Testis (tissue), 3 donors: ENCODE data around the gene THSD4. TPM values are rescaled to one million over a fixed set of nuclear protein-coding genes. Genes with fewer than 3 reads are reported as not detected.
A peak's percentile ranks its signal among the peaks of the same experiment; 100 is the strongest.

Experiments
- DNase-seq: peaks from one replicate; pipeline ENCODE4 v3.0.0-alpha.2; 2019
- H3K27ac ChIP-seq, 2 donors: fragments of 200-600 bp; sonication (generic); one replicate each; pipeline ENCODE4 v1.5.1; 2019
- H3K27me3 ChIP-seq: fragments of 200-600 bp; sonication (generic); one replicate; pipeline ENCODE4 v1.5.1; 2019
- H3K36me3 ChIP-seq: fragments of 200-600 bp; sonication (generic); one replicate; pipeline ENCODE4 v1.5.1; 2017; ENCODE audit warnings: low read depth; ENCODE audit errors: missing control alignments
- H3K4me1 ChIP-seq: fragments of 200-600 bp; sonication (generic); one replicate; pipeline ENCODE4 v1.5.1; 2019
- H3K4me3 ChIP-seq, 2 donors: fragments of 200-600 bp; sonication (generic); one replicate each; pipeline ENCODE4 v1.5.1; 2017 to 2019
- H3K9me3 ChIP-seq: fragments of 200-600 bp; sonication (generic); one replicate; pipeline ENCODE4 v1.5.1; 2017
- CTCF ChIP-seq, 3 experiments: fragments of 450-650 bp in 2 of 3; fragments of 200-600 bp in 1 of 3; sonication (generic) in 1 of 3; IDR thresholded peaks; one replicate each; pipeline ENCODE4 v1.5.1; 2016 to 2019; ENCODE audit warnings: antibody characterized with exemption in 3 of 3, mild to moderate bottlenecking in 2 of 3, moderate library complexity in 1 of 3
- POLR2A ChIP-seq: fragments of 450-650 bp; IDR thresholded peaks from one replicate; pipeline ENCODE4 v1.6.1; 2017; ENCODE audit warnings: antibody characterized with exemption, mild to moderate bottlenecking, moderate library complexity
- WGBS, 2 donors: methylation state at CpG; one replicate each; pipeline ENCODE4 v1.1.5; 2018; 5-methylcytosine and 5-hydroxymethylcytosine counted together
- intact Hi-C: fragments of 100-400 bp; cut with DNase I; formaldehyde crosslinking; loops from one replicate; pipeline ENCODE4 v1.15.1; 2023; ENCODE audit warnings: low total_unique reads
- polyA plus RNA-seq: library from polyadenylated mRNA; stranded (reverse); fragments of 350-450 nt; fragmentation: Illumina TruSeq; extraction: RNeasy Lipid Tissue Mini Kit (QIAGEN cat#74804); gene quantifications from one replicate; pipeline ENCODE4 v1.2.3, GENCODE V29; 2014; ENCODE audit warnings: low read depth, low replicate concordance; ENCODE audit not compliant: insufficient read depth
- total RNA-seq, 2 donors: library from RNA; depleted of rRNA; stranded (reverse); fragments of >200 nt; gene quantifications; one replicate each; pipeline ENCODE4 v1.2.3, GENCODE V29; 2016

The THSD4 gene
- total and polyA plus RNA-seq, 3 donors from 2014 or later: 14.3 to 21.5 (median 18.2) TPM

- H3K36me3 ChIP-seq: no peaks in the 10 kb centered on the region
- intact Hi-C loops: no loop called here
- no peaks in the 10 kb centered on the region for H3K27me3 ChIP-seq
- WGBS, 2 donors: 88 to 92% methylated on average over 1 of the region's 1 CpG
- TF ChIP-seq POLR2A (no peak), CTCF (IDR thresholded peaks at IDR 0.05) (no peak)
- H3K27ac ChIP-seq: no peak overlapping the region
- H3K4me1 ChIP-seq: no peaks in the 10 kb centered on the region
- H3K9me3 ChIP-seq: no peaks in the 10 kb centered on the region
- no peak for DNase-seq
- H3K4me3 ChIP-seq: no peak overlapping the region
Measured at GRCh38 chr15:71471347-71471746, 356.1 kb downstream of the THSD4 start.

GRCh38 chr15:71472566-71472965, 357.3 kb downstream of the THSD4 start:
- Histone ChIP-seq H3K4me1 (no peaks in the 10 kb centered on the region), H3K9me3 (no peaks in the 10 kb centered on the region), H3K27me3 (no peaks in the 10 kb centered on the region), H3K27ac (peak overlapping the region in 1 of 2 donors; percentile 44), H3K4me3 (no peak overlapping the region), H3K36me3 (no peaks in the 10 kb centered on the region)
- 53 to 59% methylated on average over 4 of the region's 4 CpGs for WGBS, 2 donors
- intact Hi-C loops: no loop called here
- no peak for DNase-seq
- TF ChIP-seq CTCF (IDR thresholded peaks at IDR 0.05) (no peak), POLR2A (no peak)

DNA sequence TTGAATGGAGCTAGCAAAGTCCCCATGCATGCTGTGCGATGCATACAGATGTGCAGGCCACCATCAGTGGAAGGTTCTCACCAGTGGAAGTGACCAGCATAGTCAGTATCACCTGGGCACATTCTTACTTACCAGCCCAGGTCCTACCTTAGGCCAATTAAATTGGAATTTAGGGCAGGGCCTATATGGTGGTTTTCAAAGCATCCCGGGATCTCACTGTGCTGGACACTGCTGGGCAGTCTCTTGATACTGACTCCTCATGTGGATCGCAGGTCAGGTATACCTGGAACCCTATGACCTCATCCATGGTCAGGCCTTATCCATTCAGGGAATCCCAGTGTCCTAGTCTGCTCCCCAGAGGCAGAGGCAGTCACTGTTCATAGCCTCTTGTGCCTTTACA, 358.5 kb downstream of the THSD4 start:
- H3K4me1 ChIP-seq: no peaks in the 10 kb centered on the region
- no peaks in the 10 kb centered on the region for H3K36me3 ChIP-seq
- 79 to 90% methylated on average over 3 of the region's 3 CpGs for WGBS, 2 donors
- intact Hi-C loops: no loop called here
- H3K27ac ChIP-seq: no peak overlapping the region
- no peak overlapping the region for H3K4me3 ChIP-seq
- no peak for DNase-seq
- TF ChIP-seq CTCF (IDR thresholded peaks at IDR 0.05): no peak
- TF ChIP-seq POLR2A: no peak
- no peaks in the 10 kb centered on the region for H3K27me3 ChIP-seq
- no peaks in the 10 kb centered on the region for H3K9me3 ChIP-seq

- Histone ChIP-seq H3K27me3 (no peaks in the 10 kb centered on the region), H3K4me1 (no peaks in the 10 kb centered on the region), H3K9me3 (no peaks in the 10 kb centered on the region), H3K36me3 (no peaks in the 10 kb centered on the region), H3K4me3 (no peak overlapping the region), H3K27ac (no peak overlapping the region)
- WGBS, 2 donors: 76 to 86% methylated on average over 8 of the region's 8 CpGs
- no peak for TF ChIP-seq CTCF (IDR thresholded peaks at IDR 0.05)
- no peak for TF ChIP-seq POLR2A
- intact Hi-C loops: no loop called here
- DNase-seq: no peak
Measured at GRCh38 chr15:71476823-71477222, 361.6 kb downstream of the THSD4 start.

GRCh38 chr15:71480556-71480955, 365.3 kb downstream of the THSD4 start:
- intact Hi-C loops: no loop called here
- Histone ChIP-seq H3K9me3 (no peaks in the 10 kb centered on the region), H3K4me1 (no peaks in the 10 kb centered on the region), H3K27ac (no peak overlapping the region), H3K4me3 (no peak overlapping the region), H3K27me3 (no peaks in the 10 kb centered on the region), H3K36me3 (no peaks in the 10 kb centered on the region)
- TF ChIP-seq POLR2A: no peak
- TF ChIP-seq CTCF (IDR thresholded peaks at IDR 0.05): no peak
- WGBS, 2 donors: 84 to 89% methylated on average over 6 of the region's 6 CpGs
- DNase-seq: no peak
